NCI-H2029 (cell line): Measurements from ENCODE around the gene ADA.
"Not testable (repeated sequence)": the region's sequence is repeated elsewhere in the genome, so short reads cannot be mapped to it uniquely, and the experiment has no call there.

Source experiments
- DNase-seq: peaks from one replicate; lab custom pipeline; 2025; lab: John Stamatoyannopoulos, UW

ADA gene

DNA sequence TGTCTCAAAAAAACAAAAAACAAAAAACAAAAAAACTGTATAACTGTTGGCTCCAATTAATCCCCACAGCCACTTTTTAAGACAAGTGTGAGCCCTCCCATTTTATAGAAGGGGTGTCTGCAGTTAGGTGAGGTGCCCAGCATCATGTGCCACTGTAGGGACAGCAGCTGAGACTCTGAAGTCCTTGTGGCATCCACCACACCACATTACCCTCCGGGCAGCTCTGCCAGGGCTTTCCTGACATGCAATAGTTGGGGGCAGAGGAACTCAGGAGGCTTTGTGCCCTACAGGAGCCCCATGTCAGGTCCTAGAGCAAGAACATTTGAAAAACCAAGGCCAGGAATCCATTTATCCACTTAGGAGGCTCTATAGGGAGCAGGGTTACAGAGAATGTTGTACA, 51.8 kb downstream of the ADA start:
- DNase-seq, result no peak

DNA sequence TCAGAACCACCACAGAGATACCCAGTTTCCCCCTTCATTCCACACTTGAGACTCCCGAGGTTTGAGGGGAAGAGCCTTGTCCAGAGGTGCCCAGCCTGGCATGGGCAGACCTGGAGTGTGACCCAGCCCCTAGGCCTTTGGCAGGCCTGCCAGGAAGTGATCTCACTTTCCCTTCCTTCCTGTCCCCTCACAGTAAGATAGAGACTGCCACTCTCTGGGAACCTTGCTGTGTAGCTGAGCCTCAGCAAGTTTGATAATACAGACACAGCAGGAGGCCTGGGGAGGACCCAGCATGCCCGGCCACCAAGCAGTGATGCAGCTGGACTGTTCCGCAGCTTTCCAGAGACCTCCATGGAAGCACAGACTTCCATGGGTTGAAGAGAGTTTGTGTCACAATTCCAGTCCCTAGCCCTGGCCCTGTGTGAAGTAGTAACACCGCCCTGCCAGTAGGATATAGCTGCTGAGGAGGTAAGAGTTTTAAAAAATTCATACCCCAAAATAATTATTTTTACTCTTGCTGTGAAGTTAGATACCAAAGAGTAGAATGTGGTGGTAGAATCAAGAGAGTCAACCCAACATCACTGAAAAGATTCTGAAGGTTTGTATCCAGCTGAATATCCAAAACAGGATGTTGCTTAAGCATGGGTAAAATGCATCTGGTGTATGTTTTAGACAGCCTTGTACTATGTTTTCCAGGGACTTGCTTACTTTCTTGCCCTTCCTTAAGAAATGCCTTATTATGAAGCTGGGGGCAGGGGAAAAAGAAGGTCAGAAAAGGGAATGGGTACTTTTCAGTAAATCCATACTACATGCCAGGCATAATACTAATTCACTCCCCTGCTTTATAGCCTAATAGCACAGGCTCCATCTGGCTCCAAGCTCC, 52.8 kb downstream of the ADA start:
- no peak for DNase-seq

DNA sequence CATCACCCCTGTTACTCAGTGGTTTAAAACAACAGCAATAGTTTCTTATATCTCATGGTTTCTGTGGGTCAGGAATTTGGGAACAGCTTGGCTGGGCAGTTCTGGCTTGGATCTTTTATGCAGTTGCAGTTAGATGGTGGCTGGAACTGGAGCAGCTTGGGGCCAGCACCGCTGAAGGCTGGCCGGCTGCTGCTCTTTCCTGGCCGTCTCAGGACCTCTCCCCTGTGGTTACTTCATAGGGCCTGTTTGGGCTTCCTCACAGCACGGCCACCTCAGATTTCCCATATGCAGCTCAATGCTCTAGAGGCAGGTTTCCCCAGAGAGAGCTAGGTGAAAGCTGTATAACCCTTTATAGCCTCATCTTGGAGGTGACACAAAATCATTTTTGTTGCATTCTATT, 53.6 kb downstream of the ADA start:
- no peak for DNase-seq

DNA sequence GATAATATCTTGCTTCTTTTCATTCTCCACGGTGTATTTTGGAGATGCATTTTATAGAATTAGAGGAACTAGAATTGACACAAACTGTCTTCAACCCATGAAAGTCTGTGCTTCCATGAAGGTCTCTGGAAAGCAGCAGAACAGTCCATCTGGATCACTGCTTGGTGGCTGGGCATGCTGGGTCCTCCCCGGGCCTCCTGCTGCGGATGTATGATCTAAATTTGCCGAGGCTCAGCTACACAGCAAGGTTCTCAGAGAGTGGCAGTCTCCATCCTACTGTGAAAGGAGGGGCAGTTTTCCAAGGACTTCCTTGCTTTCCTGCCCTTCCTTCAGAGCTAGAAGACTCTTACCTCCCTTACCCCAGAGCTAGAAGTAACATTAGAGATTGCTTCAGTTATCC, 54.0 kb downstream of the ADA start:
- no peak for DNase-seq

DNA sequence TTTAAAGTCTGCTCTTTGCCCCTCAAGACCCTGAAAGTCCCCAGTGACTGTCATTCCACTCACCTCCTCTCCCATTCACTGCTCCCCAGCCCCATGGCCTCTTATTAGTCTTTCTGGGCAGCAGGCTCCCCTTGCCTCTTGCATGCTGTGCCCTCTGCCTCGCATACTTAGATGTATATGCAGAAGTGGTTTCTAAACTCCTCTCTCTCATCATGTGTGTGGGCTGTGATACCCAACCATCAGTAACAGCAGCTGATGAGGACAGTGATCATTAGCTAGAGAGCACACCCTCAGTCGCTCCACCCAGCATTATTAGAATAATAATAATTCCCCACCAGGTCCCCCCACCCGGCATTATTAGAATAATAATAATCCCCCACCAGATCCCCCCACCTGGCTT, 54.6 kb downstream of the ADA start:
- no peak for DNase-seq

DNA sequence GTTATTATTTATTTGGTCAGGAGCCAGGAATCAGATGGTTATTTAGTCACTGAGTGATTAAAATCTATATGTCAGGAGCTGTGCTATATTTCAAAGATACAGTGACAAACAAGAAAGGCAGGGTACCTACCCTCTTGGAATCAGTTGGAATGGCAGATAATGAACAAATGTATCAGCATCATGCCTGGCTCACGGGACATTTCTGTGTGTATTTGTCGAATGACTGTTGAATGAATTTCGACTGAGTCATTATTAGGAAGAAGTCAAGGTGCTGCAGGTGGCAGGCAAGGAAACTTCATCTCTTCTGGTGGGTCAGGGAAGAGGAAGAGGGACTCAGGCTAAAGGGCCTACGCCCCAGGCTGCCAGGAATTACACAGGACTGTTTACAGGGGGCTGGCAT, 55.5 kb downstream of the ADA start:
- no peak for DNase-seq

DNA sequence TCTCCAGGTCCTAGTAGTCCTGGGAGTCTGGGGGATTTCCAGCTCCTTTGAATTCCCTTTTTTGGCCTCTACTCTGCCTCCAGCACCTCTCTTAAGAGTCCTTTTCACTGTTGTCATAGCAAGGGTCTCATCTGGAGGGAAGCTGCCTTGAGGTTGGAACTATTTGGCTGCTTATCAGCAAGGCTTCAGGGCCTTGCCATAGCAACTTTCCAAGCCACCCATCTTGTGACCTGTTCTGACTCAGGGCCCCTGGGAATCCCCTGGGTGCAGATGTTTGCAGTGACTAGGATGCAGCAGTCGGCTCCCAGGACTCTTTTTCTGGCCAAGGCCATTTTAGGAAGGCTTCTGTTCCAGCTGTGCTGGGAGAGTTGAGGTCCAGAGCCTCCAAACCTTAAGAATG, 56.8 kb downstream of the ADA start:
- no peak for DNase-seq

DNA sequence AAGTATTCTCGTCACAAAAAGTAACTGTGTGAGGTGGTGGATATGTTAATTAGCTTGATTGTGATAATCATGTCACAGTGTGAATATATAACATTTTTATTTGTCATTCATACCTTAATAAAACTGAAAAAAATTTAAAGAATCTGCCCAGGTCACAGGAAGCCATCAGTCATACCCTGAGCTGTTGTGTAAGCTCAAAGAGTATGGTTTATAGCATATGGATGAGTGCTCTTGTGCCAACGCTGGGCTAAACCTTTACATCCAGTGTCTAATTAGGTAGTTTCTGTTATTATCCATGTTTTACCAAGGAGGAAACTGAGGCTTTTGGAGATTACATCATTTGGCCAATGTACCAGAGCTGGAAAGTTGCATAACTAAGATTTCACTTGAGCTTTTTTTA, 57.7 kb downstream of the ADA start:
- DNase-seq, result no peak

DNA sequence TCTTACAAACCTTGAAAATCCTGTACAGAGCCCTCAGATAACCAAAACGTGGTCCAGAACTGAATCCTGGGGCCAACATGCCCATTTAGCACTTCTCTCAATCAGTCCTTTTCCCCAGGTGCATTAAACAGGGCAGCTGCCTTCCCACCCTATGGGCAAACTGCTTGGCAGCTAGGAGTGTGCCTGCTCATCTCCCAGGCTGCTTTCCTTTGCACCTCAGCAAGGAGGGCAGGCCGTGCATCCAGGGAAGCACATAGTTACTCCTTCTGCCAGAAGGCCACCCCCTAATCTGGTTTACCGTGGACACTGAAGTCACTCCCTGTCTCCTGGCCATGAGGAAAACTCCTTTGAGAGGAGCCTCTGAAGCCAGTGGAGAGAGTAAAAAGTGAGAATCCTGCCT, 59.1 kb downstream of the ADA start:
- no peak for DNase-seq

DNA sequence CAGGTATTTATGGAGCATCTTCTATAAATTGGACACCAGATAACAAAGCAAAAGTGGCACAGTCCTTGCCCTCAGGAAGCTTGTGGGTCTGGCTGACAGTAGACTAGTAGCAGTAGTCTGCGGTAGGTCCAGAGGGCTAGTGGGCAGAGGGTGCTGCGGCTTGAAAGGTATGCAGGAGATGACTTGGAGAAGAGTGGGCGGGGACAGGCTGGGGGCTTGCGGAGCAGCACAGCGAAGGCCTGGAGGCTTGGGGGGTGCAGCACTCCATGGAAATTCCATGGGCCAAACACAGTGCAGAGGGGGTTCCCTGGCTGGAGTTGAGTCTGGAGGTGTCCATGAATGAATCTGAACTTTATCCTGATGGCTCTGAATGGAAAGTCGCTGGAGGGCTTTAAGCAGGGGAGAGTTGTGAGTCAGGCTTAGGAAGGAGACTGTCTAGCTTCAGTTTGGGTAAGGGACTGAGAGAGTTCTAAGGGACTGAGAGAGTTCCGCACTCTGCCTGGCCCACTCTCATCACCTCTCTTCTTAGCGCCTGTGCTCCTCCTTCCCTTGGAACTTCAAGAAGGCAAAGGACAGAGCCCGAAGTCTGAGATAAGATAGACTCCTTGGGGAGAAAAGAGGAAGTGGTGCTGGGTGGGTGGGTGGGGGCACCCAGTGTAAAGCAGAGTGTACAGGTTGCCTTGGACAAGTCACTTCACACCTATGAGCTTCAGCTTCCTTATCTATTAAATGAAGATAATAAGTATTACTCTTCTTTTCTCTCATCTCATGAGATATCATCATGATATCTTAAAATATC, 60.3 kb downstream of the ADA start:
- no peak for DNase-seq

DNA sequence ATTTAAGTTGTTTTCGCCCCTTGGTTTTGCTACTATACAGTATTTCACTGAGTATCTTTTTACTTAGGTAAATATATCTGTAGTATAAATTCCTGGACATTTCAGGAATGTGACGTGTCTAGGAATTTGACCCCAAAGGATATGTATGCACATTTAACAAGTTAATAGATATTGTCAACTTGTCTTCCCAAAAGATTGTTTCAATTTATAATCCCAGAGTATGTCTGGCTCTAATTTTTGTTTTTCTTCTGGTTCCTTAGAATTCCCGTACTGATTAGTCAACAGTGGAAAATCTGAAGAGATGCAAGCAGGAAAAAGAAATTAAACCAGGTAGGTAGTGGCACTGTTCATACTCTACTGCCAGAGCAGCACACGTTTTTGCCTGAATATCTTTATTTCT, 62.0 kb downstream of the ADA start:
- no peak for DNase-seq

DNA sequence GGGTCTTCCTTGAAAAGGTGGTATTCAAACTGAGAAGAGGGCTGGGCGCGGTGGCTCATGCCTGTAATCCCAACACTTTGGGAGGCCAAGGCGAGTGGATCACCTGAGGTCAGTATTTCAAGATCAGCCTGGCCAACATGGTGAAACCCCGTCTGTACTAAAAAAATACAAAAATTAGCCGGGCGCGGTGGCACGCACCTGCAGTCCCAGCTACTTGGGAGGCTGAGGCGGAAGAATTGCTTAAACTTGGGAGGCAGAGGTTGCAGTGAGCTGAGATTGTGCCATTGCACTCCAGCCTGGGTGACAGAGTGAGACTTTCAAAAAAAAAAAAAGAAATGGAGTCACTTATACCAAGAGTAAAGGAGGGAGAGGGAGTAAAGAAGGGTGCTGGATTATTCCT, 63.2 kb downstream of the ADA start:
- not testable (repeated sequence) for DNase-seq

DNA sequence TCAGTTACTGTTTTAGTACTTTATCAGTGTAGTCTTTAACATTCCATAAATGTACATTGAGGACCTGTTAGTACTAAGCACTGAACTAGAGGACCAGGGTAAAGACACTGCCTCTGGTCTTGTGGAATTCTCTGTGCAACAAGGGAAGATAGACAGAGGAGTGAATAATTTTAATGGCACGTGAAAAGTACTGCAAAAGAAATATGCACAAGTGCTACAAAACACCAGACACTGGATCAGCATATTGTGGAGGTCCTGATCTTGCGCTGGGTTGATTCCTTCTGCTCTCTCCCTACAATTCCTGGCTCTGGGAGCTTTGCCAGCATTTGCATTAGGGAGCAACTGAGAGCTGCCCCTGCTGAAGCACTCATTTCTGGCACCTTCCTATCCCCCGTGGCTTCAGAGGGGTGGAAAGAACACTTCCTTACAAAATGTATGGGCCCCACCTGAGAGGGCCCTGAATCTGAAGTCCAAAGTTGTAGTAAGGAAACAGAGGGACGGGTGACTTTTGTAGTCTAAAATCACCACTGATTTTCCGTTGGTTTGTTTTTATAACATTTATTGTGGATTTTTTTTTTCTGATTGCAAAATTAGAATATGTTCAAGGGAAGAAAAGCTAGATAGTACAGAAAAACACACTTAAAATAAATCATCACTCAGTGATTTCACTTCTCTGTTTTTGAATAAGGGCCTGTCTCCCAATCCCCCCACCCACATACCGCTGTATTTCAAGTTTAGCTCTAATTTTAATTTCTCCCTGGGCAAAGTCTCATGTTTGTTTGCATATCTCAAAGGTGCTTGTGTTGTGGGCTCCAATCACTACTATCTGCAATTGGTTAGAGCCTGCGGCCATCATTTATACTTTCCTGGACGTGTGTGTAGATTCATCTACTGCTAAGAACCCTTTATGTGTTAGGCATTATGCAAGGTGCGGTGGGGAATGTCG, 64.2 kb downstream of the ADA start:
- no peak for DNase-seq

DNA sequence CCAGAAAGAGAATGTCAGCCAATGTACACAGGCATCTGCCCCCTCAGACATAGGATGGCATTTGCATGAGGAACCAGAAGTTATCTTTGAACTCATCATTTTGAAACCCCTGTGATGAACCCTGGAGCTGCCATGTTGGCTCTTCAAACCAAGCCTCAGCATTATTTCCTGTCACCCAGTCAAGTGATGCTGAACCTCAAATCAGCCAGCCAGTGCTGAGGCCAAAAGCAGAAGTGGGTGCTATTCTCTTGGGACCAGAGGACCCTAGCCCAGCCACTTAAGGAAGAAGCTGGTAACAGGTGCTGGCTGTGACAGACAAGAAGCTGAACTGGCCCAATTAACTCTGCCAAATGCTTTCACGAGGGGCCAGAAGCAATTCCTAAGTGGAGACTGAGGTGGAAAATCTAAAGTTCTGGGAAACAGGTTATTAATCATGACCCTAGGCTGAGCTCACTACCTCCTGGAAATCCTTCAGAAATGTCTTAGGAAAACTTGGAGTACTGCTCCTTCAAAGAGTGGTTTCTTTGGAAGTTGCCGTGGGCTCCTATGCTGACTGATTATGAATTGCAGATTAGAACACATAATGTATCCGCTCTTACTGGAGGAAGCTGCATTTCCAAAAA, 65.1 kb downstream of the ADA start:
- DNase-seq, result no peak

DNA sequence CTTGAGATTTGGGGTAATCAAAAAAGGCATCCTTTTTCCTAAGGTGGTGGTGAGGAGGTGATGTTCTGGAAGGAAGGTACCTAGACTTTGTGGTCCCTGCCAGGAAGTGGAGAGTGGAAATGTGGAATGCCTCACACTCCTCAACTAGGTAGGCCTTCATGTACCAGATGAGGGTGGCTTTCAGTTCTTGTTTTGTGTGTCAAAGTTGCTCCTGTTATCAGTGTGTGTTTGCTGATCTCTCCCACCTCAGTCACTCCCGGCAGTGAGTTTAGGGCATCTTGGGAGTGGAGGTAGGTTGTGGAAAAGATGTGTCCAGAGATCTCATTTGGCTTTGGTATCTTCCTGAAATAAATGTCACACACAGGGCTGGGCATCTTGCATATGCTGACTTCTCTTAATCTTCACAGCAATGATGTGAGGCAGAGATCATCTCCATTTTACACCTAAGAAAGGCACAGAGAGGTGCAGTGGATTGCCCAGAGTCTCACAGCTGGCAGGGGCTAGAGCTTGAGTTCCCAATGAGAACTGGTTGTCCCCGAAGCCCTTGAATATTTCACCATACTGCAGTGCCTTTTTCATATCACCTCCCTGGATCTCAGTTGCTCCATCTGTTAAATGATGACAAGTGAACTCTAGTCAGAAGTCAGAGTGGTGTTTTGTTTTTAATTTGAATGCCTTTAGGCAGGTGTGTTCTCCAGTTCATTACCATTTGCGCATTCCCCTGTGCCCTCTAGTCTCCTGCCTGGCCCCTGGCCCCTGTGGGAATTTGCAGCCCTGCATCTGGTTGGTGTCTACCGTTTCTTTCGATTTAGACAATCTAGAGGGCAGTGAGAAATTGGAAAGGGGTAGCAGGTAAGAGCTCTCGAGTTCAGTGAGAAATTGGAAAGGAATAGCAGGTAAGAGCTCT, 66.2 kb downstream of the ADA start:
- DNase-seq, result no peak

DNA sequence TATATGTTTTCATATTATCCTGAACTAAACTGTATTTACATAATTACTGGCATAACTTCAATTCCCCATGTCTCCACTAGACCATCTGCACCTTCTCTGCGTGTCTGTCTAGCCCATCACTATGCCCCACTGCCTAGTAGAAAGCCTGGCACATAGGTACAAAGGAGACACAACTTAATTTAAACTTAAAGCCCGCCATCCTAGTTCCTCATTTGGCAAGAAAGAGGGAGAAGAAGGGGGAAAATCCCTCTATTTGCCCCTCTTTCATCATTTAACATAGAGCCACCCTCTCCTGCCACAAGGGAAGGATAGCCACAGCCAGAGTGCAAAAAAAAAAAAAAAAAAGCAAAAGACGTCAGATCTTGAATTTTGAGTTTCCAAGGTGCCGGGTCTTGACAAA, 67.3 kb downstream of the ADA start:
- no peak for DNase-seq

DNA sequence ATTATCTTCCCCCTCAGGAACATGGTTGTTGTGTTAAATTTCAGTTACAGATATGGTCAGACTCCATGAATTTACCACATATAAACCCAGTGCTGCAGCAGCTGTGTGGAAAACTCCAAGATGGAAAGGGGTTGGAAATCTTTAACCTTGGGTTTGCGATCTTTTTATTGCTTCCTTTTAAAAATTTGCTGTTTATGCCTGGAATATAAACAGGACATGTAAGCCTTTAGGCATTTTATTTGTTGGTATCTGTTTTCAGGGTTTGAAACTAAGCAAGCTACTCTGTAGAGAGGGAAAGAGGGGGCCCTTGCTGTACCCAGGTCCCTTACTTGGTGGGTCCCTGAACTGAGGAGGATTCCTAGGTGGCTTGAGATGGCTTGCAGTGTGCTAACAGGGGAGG, 68.3 kb downstream of the ADA start:
- DNase-seq, result no peak

DNA sequence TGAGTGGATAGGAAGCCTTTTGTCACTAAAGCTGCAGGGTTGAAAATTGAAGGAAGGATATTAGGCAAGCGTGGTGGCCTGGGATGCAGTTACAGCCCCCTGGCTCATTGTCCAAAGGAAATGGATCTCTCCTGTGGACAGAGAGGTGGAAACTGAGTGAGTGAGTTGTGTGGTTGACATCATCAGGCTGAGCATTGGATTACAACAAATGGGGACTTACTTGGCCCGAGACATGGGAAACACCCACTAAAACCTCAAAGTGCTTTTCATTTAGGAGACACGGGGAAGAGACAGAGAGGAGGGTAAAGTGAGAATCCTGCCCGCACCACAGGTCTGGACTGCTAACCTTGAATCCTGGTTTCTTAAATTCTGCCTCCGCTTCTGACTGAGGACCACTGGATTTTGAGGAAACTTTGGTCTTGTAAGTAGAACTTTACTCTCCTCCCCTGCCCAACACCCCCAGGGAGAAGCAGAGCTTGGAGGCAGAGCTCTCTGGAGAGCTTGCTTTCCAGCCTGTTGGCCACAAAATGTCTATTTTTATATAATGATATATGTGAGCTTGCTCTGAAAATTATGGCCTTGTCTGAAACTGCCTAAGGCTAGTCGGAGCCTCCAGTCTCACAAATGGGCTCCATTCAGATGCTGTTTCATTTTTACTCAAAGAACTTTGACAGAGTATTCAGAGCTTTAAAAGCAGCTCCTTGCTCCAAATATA, 69.0 kb downstream of the ADA start, which contains the start of gene PKIG:
TSS of gene PKIG (plus strand) at position 269 of the 715 bp plus-strand sequence. CDS start 31,978 bp downstream, outside the sequence.
- no peak for DNase-seq

DNA sequence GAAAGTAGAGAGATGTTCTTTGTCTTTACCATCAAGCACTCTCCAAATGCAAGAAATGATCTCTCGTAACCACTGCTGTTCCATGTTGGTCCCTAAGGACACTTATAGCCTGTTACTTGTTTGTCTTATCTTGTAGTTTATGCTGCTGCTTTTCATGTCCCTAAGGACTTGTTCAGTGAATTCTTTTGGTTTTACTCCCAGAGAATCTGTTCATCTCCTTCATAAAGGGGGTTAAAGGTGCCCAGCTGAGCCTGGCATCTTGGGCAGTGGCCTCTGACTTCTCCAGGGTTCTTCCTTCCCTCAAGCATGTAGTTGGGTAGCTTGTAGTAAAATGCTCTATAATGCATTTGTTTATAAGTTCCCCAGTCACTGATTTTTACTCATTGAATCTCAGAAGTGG, 70.0 kb downstream of the ADA start:
- DNase-seq, result no peak
